ENCODE measurements around the gene KCND3.
"Not testable (repeated sequence)": the region's sequence is repeated elsewhere in the genome, so short reads cannot be mapped to it uniquely, and the experiment has no call there.

The KCND3 gene

GRCh38 chr1:111775966-111776365 lies 213.5 kb downstream of the KCND3 start:
- no peak for DNase-seq (ENCODE audit: low spot score)

- DNase-seq (ENCODE audit: low spot score) = no peak
These were observed 218.6 kb downstream of the KCND3 start for GRCh38 chr1:111770916-111771315.

GRCh38 chr1:111769517-111770146 lies 219.8 kb downstream of the KCND3 start:
- DNase-seq (ENCODE audit: low spot score) = peak; percentile 42

- DNase-seq (ENCODE audit: low spot score) = no peak
These were observed 220.8 kb downstream of the KCND3 start for GRCh38 chr1:111768625-111769024.

GRCh38 chr1:111768023-111768422 lies 221.4 kb downstream of the KCND3 start:
- DNase-seq (ENCODE audit: low spot score) = no peak

GRCh38 chr1:111762332-111762731 lies 227.1 kb downstream of the KCND3 start:
- DNase-seq (ENCODE audit: low spot score) = no peak

GRCh38 chr1:111761717-111762116 lies 227.8 kb downstream of the KCND3 start:
- no peak for DNase-seq (ENCODE audit: low spot score)

GRCh38 chr1:111758373-111758772 lies 231.1 kb downstream of the KCND3 start:
- no peak for DNase-seq (ENCODE audit: low spot score)

GRCh38 chr1:111756124-111756513 lies 233.3 kb downstream of the KCND3 start:
- DNase-seq (ENCODE audit: low spot score) = no peak

GRCh38 chr1:111755331-111756123 lies 233.9 kb downstream of the KCND3 start, which contains the start of gene DDX20:
Gene DDX20 (plus strand): TSS chr1:111755901. CDS start chr1:111755925, 24 bp downstream.
- peak; percentile 93 for DNase-seq (ENCODE audit: low spot score)

GRCh38 chr1:111754984-111755330 lies 234.5 kb downstream of the KCND3 start:
- DNase-seq (ENCODE audit: low spot score) = peak; percentile 28

GRCh38 chr1:111751906-111752575 lies 237.4 kb downstream of the KCND3 start:
- DNase-seq (ENCODE audit: low spot score) = no peak

GRCh38 chr1:111750856-111751255 lies 238.6 kb downstream of the KCND3 start:
- no peak for DNase-seq (ENCODE audit: low spot score)

- no peak for DNase-seq (ENCODE audit: low spot score)
These were observed 239.8 kb downstream of the KCND3 start for GRCh38 chr1:111749628-111750027.

- DNase-seq (ENCODE audit: low spot score) = no peak
These were observed 241.5 kb downstream of the KCND3 start for GRCh38 chr1:111747947-111748346.

GRCh38 chr1:111747282-111747734 lies 242.2 kb downstream of the KCND3 start:
- peak; percentile 67 for DNase-seq (ENCODE audit: low spot score)

- DNase-seq (ENCODE audit: low spot score) = no peak
These were observed 242.9 kb downstream of the KCND3 start for GRCh38 chr1:111746614-111746999.

- DNase-seq (ENCODE audit: low spot score) = no peak
These were observed 243.5 kb downstream of the KCND3 start for GRCh38 chr1:111745675-111746613.

GRCh38 chr1:111743679-111744101 lies 245.8 kb downstream of the KCND3 start:
- DNase-seq (ENCODE audit: low spot score) = no peak

GRCh38 chr1:111742938-111743549 lies 246.4 kb downstream of the KCND3 start:
- no peak for DNase-seq (ENCODE audit: low spot score)

- not testable (repeated sequence) for DNase-seq (ENCODE audit: low spot score)
These were observed 247.2 kb downstream of the KCND3 start for GRCh38 chr1:111742292-111742691.
